ENCODE measurements around the gene DPYSL3. TPM values are rescaled to one million over a fixed set of nuclear protein-coding genes. Genes with fewer than 3 reads are reported as not detected.

DPYSL3 gene
- total RNA-seq, 4 donors from 2014 or later: 175 to 475 (median 290) TPM

GRCh38 chr5:147415651-147416050 is 94.2 kb downstream of the DPYSL3 start:
- H3K27ac ChIP-seq: peak overlapping the region; percentile 84 to 94 (median 92)
- peaks cover 0 to 58% of the 10 kb centered on the region in 2 donors for H3K36me3 ChIP-seq
- no peak overlapping the region for H3K4me3 ChIP-seq
- no peak for ATAC-seq
- peaks cover 52 to 97% (median 52%) of the 10 kb centered on the region in 3 donors for H3K4me1 ChIP-seq
- no peaks in the 10 kb centered on the region for H3K9me3 ChIP-seq
- H3K27me3 ChIP-seq: no peaks in the 10 kb centered on the region
- TF ChIP-seq POLR2AphosphoS5 (IDR thresholded peaks at IDR 0.05) (peak; percentile 39), POLR2A (IDR thresholded peaks at IDR 0.05) (no peak)
- WGBS, 2 donors (ENCODE audit: low coverage in 1 of 2): 92 to 96% methylated on average over 2 to 3 of the region's 3 CpGs

GRCh38 chr5:147413266-147413665 is 96.6 kb downstream of the DPYSL3 start:
- peak overlapping the region; percentile 89 to 94 (median 93) for H3K27ac ChIP-seq
- TF ChIP-seq POLR2AphosphoS5 (IDR thresholded peaks at IDR 0.05) (no peak), EP300 (IDR thresholded peaks at IDR 0.05) (no peak), POLR2A (IDR thresholded peaks at IDR 0.05) (no peak), CTCF (IDR thresholded peaks at IDR 0.05) (no peak)
- H3K4me3 ChIP-seq: no peak overlapping the region
- H3K36me3 ChIP-seq: peaks cover 0 to 72% of the 10 kb centered on the region in 2 donors
- H3K27me3 ChIP-seq: no peaks in the 10 kb centered on the region
- no peaks in the 10 kb centered on the region for H3K9me3 ChIP-seq
- no peak for ATAC-seq
- peaks cover 57 to 100% (median 62%) of the 10 kb centered on the region in 3 donors for H3K4me1 ChIP-seq
- 33 to 53% methylated on average over 1 to 3 of the region's 3 CpGs for WGBS, 2 donors (ENCODE audit: low coverage in 1 of 2)

- peaks cover 53 to 100% (median 66%) of the 10 kb centered on the region in 3 donors for H3K4me1 ChIP-seq
- peaks cover 0 to 70% of the 10 kb centered on the region in 2 donors for H3K36me3 ChIP-seq
- no peak for ATAC-seq
- no peaks in the 10 kb centered on the region for H3K9me3 ChIP-seq
- no CpG with 5 or more reads among the region's 2 CpGs for WGBS, 2 donors (ENCODE audit: low coverage in 1 of 2)
- H3K27me3 ChIP-seq: no peaks in the 10 kb centered on the region
- H3K27ac ChIP-seq: peak overlapping the region; percentile 89 to 94 (median 93)
- TF ChIP-seq POLR2AphosphoS5 (IDR thresholded peaks at IDR 0.05) (no peak), CTCF (IDR thresholded peaks at IDR 0.05) (no peak), EP300 (IDR thresholded peaks at IDR 0.05) (no peak), POLR2A (IDR thresholded peaks at IDR 0.05) (no peak)
- no peak overlapping the region for H3K4me3 ChIP-seq
These were observed 97.3 kb downstream of the DPYSL3 start for GRCh38 chr5:147412561-147412960.

GRCh38 chr5:147411359-147412319 is 98.2 kb downstream of the DPYSL3 start:
- peaks cover 50 to 100% (median 63%) of the 10 kb centered on the region in 3 donors for H3K4me1 ChIP-seq
- 42 to 47% methylated on average over 7 to 8 of the region's 8 CpGs for WGBS, 2 donors (ENCODE audit: low coverage in 1 of 2)
- H3K4me3 ChIP-seq: no peak overlapping the region
- no peak for TF ChIP-seq POLR2A (IDR thresholded peaks at IDR 0.05)
- TF ChIP-seq EP300 (IDR thresholded peaks at IDR 0.05): no peak
- TF ChIP-seq CTCF (IDR thresholded peaks at IDR 0.05): no peak
- peak; percentile 55 for TF ChIP-seq POLR2AphosphoS5 (IDR thresholded peaks at IDR 0.05)
- H3K36me3 ChIP-seq: peaks cover 0 to 70% of the 10 kb centered on the region in 2 donors
- H3K9me3 ChIP-seq: no peaks in the 10 kb centered on the region
- peak; percentile 44 for ATAC-seq
- no peaks in the 10 kb centered on the region for H3K27me3 ChIP-seq
- H3K27ac ChIP-seq: peak overlapping the region; percentile 89 to 94 (median 93)

- peaks cover 0 to 71% of the 10 kb centered on the region in 2 donors for H3K36me3 ChIP-seq
- no peak for TF ChIP-seq CTCF (IDR thresholded peaks at IDR 0.05)
- TF ChIP-seq POLR2AphosphoS5 (IDR thresholded peaks at IDR 0.05): peak; percentile 15
- no peak for TF ChIP-seq EP300 (IDR thresholded peaks at IDR 0.05)
- no peaks in the 10 kb centered on the region for H3K9me3 ChIP-seq
- H3K4me3 ChIP-seq: no peak overlapping the region
- 27 to 30% methylated on average over 7 to 8 of the region's 8 CpGs for WGBS, 2 donors (ENCODE audit: low coverage in 1 of 2)
- ATAC-seq: no peak
- peak overlapping the region; percentile 89 to 94 (median 93) for H3K27ac ChIP-seq
- no peaks in the 10 kb centered on the region for H3K27me3 ChIP-seq
- peaks cover 52 to 100% (median 64%) of the 10 kb centered on the region in 3 donors for H3K4me1 ChIP-seq
These were observed 99.1 kb downstream of the DPYSL3 start for GRCh38 chr5:147410496-147411358.

All from gastroesophageal sphincter (tissue), 4 donors.